Suppressor macrophage treated with lipopolysaccharide for 1 hour (primary cell): ENCODE results near the gene TRPV5.
A peak's percentile ranks its signal among the peaks of the same experiment; 100 is the strongest.

ENCODE experiments used
- DNase-seq, 3 donors: peaks; one replicate each; pipeline ENCODE4 v3.0.0-alpha.2; 2020 to 2022

The TRPV5 gene

DNA sequence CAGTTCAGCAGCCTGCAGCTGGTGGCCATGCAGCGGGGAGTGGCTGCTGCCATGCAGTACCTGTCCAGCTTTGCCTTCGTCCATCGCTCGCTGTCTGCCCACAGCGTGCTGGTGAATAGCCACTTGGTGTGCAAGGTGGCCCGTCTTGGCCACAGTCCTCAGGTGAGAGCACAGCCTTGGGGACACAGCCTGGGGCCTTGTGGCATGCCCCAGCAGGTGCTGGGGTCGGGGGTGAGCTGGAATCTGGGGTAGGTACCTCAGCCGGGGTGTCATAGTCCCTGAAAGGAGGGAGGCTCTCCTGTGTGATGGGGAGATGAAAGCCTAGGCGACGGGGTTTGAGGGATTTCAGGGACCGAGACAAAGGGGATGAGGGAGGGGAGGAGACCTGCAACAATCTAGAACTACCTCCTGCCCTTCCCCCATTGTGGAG is 64.5 kb downstream of the TRPV5 start:
- no peak for DNase-seq

DNA sequence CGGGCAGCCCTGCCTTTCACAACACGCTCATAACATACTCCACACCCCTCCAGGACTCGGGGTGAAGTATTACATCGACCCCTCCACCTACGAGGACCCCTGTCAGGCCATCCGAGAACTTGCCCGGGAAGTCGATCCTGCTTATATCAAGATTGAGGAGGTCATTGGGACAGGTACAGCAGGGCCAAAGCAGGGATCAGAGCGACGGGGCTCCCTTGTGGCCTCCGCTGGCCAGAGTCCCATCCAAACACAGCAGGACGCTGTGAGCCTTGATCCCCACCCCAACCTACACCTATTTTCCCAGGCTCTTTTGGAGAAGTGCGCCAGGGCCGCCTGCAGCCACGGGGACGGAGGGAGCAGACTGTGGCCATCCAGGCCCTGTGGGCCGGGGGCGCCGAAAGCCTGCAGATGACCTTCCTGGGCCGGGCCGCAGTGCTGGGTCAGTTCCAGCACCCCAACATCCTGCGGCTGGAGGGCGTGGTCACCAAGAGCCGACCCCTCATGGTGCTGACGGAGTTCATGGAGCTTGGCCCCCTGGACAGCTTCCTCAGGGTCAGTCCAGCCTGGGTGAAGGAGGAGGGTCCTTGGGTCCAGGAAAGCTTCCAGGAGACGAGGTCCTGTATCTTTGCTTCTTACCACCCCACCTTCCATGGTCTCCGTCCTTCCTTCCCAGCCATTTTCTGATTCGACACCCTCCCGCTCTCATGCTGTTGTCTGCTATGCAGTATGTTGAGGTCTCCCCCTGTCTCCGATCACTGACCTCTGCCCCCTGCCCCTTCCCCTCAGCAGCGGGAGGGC is 65.2 kb downstream of the TRPV5 start:
- DNase-seq, result no peak

DNA sequence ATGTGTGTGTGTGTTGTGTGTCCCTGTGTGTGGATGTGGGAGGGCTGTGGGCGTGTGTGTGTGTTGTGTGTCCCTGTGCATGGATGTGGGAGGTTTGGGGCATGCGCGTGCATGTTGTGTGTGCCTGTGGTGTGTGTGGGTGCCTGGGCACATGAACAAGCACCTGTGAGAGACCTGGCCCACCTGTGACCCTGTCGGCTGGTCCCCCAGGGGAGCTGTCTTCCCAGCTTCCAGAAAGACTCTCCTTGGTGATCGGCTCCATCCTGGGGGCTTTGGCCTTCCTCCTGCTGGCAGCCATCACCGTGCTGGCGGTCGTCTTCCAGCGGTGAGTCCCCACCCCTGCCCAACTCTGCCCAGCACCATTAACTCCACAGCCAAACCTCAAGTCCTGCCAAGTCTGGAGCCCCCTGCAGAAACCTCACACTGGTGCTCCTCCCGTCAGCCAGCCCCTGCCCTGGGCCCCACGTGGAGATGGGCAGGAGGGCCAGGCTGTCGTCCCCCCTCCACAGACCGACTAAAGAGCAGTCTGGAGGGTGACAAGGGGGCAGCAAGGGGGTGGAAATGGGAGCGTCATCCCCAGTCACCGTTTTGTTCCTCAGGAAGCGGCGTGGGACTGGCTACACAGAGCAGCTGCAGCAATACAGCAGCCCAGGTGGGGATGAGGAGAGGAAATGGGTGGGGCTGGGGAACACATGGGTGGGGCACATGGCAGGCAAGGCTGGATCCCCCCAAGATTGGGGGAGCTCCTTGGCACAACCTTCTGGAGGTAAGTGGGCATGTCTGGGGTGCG is 66.0 kb downstream of the TRPV5 start:
- no peak for DNase-seq

DNA sequence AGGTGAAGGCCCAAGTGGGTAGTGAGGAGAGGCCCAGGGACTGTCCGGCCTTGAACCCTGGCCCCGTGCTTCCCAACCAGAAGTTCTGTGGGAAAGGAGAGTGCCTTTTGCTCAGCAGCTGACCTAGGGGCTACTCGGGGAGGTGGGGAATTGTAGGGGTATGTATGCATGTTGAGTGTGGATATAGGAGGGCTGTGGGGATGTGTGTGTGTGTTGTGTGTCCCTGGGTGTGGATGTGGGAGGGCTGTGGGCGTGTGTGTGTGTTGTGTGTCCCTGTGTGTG is 66.5 kb downstream of the TRPV5 start:
- no peak for DNase-seq

DNA sequence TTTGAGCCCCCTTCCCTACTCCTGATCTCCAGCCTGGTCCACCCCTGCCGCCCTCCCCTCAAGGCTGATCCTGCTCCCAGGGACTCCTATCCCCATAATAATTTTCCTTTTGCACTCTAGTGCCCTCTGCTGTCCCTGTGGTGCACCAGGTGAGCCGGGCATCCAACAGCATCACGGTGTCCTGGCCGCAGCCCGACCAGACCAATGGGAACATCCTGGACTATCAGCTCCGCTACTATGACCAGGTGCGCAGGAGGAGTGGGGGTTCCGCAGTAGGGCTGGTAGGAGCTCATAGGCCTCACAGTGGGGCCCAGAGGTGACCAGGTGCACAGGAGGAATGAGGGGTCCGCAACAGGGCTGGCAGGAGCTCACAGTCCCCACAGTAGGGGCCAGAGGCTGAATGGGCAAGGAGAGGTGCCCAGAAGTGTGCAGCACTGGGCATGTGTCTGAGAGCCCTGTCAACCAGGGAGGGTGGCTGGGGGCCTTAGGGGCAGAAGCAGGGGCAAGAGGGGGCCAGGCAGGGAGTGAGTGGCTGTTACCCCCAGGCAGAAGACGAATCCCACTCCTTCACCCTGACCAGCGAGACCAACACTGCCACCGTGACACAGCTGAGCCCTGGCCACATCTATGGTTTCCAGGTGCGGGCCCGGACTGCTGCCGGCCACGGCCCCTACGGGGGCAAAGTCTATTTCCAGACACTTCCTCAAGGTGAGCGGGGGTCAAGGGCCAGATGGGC is 67.0 kb downstream of the TRPV5 start:
- DNase-seq, result peak; percentile 34 to 48 (median 39)

DNA sequence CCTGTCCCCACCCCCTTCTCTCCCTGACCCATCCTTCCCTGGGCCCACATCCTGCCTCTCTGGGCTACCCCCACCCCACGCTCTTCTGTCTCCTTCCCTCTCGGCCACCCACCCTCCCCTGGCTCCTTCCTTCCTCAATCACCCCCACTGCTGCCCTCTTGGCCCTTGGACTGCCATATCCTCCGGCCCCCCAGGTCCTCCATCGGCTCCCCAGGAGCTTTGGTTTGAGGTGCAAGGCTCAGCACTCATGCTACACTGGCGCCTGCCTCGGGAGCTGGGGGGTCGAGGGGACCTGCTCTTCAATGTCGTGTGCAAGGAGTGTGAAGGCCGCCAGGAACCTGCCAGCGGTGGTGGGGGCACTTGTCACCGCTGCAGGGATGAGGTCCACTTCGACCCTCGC is 67.8 kb downstream of the TRPV5 start:
- DNase-seq, result peak in 1 of 3 donors; percentile 41

DNA sequence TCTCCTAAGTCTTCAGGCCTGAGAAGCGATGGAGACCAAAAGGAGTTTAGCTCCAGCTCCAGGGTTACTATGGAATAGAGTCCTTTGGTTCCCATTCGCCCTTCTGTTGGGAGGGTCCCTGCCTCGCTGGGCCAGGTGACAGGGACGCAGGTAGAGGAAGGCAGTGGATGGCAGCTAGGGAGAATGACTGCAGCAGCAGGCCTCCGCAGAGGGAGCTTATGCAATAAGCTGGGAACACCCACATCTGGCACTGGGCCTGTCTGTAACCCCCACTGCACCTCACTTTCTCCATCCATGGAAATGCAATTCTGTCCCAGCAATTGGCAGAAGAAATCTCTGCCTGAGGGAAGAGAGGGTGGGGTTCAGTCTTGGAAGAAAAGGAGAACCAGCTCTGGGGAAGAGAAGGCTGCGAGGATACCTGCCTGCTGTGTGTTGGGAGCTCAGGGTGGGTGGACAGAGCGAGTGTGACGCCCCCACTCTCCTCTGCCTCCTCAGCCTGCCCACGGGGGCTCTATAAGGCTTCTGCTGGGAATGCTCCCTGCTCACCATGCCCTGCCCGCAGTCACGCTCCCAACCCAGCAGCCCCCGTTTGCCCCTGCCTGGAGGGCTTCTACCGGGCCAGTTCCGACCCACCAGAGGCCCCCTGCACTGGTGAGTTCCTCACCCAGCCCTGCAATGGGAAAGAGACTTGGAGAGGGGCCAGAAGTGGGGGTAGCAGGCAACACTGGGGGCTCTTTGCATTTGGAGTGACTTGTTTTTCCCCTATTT is 68.4 kb downstream of the TRPV5 start:
- DNase-seq, result no peak

DNA sequence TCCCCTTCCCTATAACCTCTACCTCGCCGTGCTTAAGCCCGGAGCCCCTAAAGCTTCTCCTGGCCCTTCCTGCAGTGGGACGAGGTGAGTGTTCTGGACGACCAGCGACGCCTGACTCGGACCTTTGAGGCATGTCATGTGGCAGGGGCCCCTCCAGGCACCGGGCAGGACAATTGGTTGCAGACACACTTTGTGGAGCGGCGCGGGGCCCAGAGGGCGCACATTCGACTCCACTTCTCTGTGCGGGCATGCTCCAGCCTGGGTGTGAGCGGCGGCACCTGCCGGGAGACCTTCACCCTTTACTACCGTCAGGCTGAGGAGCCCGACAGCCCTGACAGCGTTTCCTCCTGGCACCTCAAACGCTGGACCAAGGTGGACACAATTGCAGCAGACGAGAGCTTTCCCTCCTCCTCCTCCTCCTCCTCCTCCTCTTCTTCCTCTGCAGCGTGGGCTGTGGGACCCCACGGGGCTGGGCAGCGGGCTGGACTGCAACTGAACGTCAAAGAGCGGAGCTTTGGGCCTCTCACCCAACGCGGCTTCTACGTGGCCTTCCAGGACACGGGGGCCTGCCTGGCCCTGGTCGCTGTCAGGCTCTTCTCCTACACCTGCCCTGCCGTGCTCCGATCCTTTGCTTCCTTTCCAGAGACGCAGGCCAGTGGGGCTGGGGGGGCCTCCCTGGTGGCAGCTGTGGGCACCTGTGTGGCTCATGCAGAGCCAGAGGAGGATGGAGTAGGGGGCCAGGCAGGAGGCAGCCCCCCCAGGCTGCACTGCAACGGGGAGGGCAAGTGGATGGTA is 69.5 kb downstream of the TRPV5 start:
- no peak for DNase-seq

DNA sequence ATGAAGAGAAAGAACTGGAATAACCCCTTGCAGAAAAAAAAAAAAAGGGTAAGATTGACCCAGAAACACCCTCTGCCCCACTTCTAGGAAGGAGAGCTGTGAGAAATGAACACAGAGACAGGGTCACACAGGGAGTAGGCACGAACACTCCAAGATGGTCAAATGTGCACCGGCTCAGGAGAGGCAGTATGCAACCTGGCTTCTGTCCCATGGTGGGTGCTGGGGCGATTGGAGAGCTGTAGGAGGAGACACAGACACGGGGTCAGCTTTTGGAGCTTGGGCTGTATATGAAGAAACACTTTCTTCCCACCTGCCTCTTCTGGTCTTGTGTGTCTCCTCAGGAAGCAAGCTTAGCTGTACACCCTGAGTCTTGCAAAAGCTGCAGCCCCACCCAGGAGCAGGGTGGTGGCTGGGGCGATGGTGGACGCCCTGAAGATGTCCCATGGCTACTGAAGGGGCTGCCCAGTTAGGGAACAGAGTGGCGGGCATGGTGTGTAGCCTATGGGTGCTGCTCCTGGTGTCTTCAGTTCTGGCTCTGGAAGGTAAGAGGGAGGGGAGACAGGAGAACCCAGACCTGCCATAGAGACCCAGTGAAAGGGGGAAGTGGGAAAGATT is 70.7 kb downstream of the TRPV5 start:
- no peak for DNase-seq

DNA sequence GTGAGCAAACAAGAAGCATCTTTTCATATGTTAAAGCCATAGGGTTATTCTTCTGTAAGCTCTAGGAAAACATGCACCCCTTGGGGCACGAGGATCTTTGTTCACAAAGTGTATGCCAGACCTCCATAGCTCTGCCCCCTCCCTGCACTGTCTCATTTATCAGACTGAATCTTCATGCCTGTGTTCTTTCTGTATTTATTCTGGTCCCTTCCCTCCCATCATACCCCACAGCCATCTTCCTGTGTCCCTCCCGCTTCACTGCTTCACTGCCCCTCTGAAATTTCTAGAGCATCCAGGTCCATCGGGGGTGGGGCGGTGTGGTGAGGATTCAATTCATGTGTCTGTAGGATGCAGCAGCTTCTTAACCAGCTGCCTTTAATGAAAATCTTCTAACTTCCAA is 71.2 kb downstream of the TRPV5 start:
- no peak for DNase-seq

DNA sequence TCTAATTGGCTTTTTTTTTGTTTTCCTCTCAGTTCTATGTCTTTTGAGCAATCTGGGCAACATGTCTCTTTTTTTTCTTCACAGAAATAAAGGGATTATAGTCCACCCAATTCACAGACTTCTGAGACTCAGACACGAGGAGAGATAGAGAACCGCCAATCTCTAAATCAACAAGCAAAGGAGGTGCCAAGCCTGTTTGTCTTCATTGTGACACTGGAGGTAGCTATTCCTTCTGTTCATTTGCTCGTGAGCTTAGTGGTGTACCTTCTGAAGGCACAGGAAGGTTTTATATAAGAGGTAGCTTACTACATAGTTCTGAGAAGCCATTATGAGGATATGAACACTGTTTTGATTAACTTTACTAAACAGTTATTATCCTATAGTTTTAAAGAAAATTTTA is 72.6 kb downstream of the TRPV5 start:
- no peak for DNase-seq

DNA sequence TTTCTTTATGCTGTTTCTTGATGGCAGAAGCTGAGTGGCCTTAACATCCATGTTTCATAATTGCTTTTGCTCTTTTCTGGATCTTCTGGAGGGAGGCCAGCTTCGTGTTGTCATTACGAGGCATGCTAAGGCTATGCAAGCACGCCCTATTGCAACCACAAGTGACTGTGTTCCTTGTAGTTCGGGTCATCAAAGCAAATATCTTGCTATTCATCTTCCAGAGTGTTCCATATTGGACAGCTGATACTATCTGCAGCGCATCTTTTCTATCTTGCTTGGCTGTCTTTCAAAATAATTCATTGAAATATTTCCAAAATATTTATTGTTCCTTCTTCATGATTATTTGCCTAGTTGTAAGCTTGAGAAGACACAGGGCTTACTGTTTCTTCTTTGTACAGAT is 73.7 kb downstream of the TRPV5 start:
- no peak for DNase-seq

DNA sequence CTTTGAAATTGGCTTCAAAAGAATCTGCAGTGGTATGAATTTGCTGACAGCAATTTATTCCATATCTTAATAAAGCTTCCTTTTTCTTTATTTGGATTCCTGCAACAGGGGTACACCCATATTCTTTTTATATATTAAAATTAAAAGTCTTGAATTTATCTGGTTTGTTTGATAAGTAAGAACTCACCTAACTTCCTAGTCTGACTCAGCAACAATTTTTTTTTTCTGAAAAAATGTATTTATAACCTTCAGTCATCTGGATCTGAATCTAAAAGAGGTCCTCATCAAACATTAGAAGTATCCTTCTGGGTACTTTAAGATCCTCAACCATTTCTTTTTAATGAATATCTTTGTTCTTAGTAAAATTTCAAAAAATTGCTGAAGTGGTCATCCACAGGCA is 74.1 kb downstream of the TRPV5 start:
- no peak for DNase-seq
